Bronchial epithelial cell (primary cell): ENCODE results near the gene SEMA4B. TPM values are rescaled to one million over a fixed set of nuclear protein-coding genes. Genes with fewer than 3 reads are reported as not detected.
A peak's percentile ranks its signal among the peaks of the same experiment; 100 is the strongest.

Experiments used
- DNase-seq: peaks from one replicate; pipeline ENCODE4 v3.0.0-alpha.2; 2010; ENCODE audit warnings: low read depth
- FAIRE-seq: peaks from 2 replicates; lab custom pipeline; 2011; peaks lifted over from hg19 to GRCh38; lab: Jason Lieb, UNC
- H3K27me3 ChIP-seq: 2 replicates; pipeline ENCODE4 v1.5.1; 2011; ENCODE audit warnings: low read length; ENCODE audit not compliant: control insufficient read depth, insufficient read depth
- H3K36me3 ChIP-seq: 2 replicates; pipeline ENCODE4 v1.5.1; 2011; ENCODE audit warnings: low read length; ENCODE audit not compliant: control insufficient read depth, insufficient read depth
- H3K4me3 ChIP-seq: 2 replicates; pipeline ENCODE4 v1.5.1; 2011; ENCODE audit warnings: mild to moderate bottlenecking, low read depth, low read length, control low read depth
- total RNA-seq: library from RNA; depleted of rRNA; stranded (reverse); fragments of >200 nt; gene quantifications from 2 replicates; pipeline ENCODE4 v1.2.1, GENCODE V29; 2014
- TF ChIP-seq, protein P1 (sequence below): IDR thresholded peaks from 2 replicates; pipeline ENCODE4 v1.5.1; 2011; ENCODE audit warnings: mild to moderate bottlenecking, moderate library complexity, low read length, control low read depth, inconsistent platforms; ENCODE audit not compliant: insufficient read depth, severe bottlenecking

The SEMA4B gene, protein sequence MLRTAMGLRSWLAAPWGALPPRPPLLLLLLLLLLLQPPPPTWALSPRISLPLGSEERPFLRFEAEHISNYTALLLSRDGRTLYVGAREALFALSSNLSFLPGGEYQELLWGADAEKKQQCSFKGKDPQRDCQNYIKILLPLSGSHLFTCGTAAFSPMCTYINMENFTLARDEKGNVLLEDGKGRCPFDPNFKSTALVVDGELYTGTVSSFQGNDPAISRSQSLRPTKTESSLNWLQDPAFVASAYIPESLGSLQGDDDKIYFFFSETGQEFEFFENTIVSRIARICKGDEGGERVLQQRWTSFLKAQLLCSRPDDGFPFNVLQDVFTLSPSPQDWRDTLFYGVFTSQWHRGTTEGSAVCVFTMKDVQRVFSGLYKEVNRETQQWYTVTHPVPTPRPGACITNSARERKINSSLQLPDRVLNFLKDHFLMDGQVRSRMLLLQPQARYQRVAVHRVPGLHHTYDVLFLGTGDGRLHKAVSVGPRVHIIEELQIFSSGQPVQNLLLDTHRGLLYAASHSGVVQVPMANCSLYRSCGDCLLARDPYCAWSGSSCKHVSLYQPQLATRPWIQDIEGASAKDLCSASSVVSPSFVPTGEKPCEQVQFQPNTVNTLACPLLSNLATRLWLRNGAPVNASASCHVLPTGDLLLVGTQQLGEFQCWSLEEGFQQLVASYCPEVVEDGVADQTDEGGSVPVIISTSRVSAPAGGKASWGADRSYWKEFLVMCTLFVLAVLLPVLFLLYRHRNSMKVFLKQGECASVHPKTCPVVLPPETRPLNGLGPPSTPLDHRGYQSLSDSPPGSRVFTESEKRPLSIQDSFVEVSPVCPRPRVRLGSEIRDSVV
- 90.6 and 156 TPM in 2 replicates for total RNA-seq

DNA sequence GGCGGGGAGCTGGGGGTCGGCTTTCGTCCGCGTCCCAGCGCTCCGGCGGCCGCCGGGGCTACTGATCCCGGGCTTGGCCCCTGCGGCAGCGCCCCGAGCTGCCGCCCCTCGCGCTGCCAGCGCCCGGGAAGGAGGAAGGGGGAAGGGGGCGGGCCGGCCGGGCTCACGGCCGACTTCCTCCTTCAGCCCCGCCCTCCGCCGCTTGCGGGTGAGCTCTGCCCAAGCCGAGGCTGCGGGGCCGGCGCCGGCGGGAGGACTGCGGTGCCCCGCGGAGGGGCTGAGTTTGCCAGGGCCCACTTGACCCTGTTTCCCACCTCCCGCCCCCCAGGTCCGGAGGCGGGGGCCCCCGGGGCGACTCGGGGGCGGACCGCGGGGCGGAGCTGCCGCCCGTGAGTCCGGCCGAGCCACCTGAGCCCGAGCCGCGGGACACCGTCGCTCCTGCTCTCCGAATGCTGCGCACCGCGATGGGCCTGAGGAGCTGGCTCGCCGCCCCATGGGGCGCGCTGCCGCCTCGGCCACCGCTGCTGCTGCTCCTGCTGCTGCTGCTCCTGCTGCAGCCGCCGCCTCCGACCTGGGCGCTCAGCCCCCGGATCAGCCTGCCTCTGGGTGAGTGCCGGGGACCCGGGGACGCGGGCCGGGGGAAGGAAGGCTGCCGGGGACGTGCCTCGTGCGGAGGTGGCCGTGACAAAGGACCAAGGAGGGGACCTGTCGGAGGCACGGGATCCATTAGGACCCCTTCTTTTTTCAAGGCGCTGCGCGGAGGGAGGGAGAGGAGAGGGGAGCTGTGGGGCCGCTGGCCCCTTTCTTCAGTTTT, at the start of gene SEMA4B:
Gene SEMA4B, plus strand, starts transcription at position 201 of the 814 bp plus-strand sequence. Its CDS starts 249 bp downstream, at position 450.
- TF ChIP-seq, protein P1, sequence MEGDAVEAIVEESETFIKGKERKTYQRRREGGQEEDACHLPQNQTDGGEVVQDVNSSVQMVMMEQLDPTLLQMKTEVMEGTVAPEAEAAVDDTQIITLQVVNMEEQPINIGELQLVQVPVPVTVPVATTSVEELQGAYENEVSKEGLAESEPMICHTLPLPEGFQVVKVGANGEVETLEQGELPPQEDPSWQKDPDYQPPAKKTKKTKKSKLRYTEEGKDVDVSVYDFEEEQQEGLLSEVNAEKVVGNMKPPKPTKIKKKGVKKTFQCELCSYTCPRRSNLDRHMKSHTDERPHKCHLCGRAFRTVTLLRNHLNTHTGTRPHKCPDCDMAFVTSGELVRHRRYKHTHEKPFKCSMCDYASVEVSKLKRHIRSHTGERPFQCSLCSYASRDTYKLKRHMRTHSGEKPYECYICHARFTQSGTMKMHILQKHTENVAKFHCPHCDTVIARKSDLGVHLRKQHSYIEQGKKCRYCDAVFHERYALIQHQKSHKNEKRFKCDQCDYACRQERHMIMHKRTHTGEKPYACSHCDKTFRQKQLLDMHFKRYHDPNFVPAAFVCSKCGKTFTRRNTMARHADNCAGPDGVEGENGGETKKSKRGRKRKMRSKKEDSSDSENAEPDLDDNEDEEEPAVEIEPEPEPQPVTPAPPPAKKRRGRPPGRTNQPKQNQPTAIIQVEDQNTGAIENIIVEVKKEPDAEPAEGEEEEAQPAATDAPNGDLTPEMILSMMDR: no peak
- no peak for FAIRE-seq

DNA sequence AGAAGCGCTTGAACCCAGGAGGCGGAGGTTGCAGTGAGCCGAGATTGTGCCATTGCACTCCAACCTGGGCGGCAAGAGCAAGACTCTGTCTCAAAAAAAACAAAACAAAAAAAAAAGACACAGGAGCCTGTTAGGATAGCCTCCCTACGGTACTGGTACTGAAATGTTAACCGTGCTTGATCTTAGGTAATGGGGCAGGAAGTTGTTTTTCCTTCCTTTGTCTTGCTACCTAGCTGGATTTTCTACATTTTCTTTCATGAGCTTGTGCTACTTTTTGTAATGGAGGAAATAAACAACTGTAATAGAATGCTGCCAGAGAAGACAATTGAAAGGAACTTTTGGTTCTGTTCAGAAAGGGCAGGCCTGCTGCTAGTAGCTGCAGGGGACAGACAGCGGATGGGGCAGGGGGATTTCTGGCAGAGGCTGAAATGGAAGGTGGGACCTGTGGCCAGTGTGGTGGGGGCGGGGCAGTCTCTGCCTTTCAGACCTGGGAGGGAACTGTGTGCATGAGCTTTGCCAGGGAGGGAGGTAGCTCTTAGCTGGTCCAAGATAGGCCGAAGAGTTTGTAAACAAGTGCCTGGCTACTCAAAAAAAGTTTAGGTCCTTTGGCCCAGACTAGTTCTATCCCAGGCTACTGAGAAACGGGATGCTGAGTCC, 49.0 kb upstream of the SEMA4B start:
- Histone ChIP-seq H3K27me3 (no peaks in the 10 kb centered on the region), H3K4me3 (no peak overlapping the region), H3K36me3 (no peaks in the 10 kb centered on the region)
- FAIRE-seq (no peak), DNase-seq (no peak)
- TF ChIP-seq, protein P1: no peak

More for the DNA sequence above, at the start of gene SEMA4B:
- no peaks in the 10 kb centered on the region for H3K27me3 ChIP-seq
- peak within 1 kb of the TSS; percentile 91 for H3K4me3 ChIP-seq
- H3K36me3 ChIP-seq: peaks cover 20% of the 10 kb centered on the region
- peak; percentile 35 for DNase-seq

DNA sequence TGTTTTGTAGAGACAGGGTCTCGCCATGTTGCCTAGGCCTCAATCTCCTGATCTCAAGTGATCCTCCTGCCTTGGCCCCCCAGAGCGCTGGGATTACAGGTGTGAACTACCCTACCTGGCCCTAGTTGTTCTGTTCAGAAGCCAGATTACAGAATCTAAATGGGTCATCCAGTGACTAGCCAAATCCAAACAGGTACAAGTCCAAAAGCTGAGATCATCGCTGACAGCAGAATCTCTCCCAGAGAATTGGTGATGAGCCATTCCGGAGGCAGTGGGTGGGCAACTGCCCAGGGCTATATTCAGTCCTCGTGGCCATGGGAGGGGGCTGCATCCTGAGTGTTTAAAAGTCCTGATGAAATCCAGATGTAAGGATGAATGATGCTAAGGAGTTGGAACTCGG, 47.5 kb upstream of the SEMA4B start:
- DNase-seq (no peak), FAIRE-seq (no peak)
- TF ChIP-seq, protein P1: no peak
- Histone ChIP-seq H3K4me3 (no peak overlapping the region), H3K36me3 (no peaks in the 10 kb centered on the region), H3K27me3 (no peaks in the 10 kb centered on the region)

DNA sequence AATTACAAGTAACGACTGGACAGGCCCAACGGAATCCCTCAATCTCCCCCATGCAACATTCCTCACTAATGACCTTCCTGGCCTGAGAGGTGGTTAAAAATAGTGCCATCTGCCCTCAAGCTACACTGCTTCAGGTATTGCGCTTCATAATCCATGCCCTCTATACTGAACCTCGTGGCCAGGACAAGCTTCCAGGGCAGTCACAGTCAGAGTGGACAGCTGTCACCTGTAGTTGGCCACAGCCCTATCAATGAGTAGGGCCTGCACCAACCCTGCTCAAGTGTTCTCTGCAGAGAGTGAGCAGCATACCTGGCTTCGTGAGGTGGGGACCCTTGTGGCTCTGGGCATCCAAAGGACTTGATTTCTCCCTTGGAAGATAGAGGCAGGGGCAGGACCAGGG, 46.9 kb upstream of the SEMA4B start:
- TF ChIP-seq, protein P1: no peak
- Histone ChIP-seq H3K36me3 (no peaks in the 10 kb centered on the region), H3K27me3 (no peaks in the 10 kb centered on the region), H3K4me3 (no peak overlapping the region)
- DNase-seq (no peak), FAIRE-seq (no peak)
